Glomerular visceral epithelial cell (primary cell): ENCODE results near the gene DNAJC7.

Experiments
- DNase-seq: peaks from one replicate; pipeline ENCODE4 v3.0.0-alpha.2; 2016; ENCODE audit errors: extremely low spot score

The DNAJC7 gene

DNA sequence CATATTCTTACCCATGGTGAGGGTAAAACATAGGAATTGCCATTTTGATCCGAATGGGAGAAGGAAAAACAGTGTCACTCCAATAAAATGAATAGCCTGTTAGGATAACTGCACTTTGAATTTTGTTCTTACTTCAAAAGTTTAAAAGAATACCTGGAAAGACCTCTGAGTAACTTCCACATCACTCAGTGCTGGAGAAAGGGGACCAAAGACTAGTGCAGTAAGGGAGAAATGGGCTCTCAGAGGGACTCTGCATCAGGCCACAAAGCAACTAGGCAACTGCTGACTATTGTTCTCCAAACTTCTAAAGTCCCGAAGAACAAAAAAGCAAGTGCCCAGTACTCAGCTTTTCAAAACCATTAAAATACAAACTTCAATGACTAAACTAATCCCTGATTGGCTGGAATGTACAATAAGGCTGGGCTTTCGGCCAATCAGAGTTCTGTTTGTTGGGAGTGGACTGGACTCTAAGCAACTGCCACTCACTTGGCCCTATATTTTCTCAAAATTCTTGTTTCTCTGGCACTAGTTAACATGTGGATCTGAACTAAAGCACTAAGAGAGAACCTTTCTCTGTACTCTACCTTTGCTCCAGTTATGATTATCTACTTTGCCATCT lies 6.2 kb downstream of the DNAJC7 start:
- DNase-seq, result peak; percentile 27

- peak; percentile 25 for DNase-seq
Measured at GRCh38 chr17:42010266-42010680, 7.0 kb downstream of the DNAJC7 start.

GRCh38 chr17:42009170-42009569 lies 8.1 kb downstream of the DNAJC7 start:
- DNase-seq, result no peak

DNA sequence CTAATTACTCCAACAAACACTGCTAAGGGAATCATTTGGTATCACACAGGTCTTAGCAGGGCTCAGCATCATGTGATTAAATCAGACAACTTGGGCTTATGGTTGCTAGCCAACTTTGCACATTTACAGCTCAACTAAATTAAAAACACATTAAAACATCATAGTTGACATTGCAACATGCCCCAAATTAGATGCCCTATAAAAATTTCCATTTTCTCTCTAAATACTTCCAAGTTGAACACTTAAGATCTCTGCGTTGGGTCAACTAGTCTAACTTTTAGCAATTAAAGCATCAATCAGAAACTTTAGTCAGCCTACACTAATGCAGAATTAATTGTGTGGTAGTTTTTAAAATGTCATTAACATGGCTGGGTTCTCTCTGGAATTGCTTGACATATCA lies 12.1 kb downstream of the DNAJC7 start:
- no peak for DNase-seq

GRCh38 chr17:42002792-42003301 lies 14.4 kb downstream of the DNAJC7 start:
- no peak for DNase-seq

DNA sequence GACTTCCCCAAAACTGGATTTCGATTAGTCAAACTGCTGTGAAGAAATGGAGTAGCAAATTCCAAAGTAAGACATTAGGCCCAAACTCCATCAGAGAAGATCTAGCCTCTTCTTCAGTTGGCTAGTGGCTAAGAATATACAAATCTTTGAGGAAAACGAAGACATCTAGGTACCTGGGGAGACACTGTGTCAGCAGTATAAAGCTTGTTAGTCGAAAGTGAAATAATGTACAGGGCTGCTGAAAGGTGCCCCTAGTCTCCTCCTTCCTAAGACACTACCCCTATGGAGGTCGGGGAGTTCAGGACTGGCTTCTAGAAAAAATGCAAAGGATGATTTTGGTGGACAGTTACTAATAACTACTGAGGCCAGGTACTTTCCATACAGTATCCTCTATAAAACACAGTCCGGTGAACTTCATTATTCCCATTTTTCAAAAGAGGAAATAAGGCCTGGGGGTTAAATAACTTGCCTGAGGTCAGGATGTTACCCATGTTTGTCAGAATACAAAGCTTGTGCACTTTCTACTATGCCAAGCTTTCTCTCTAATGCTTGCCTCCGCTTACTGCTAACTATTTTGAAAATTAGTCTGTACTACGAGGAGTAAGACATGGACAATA lies 15.0 kb downstream of the DNAJC7 start:
- DNase-seq, result no peak

DNA sequence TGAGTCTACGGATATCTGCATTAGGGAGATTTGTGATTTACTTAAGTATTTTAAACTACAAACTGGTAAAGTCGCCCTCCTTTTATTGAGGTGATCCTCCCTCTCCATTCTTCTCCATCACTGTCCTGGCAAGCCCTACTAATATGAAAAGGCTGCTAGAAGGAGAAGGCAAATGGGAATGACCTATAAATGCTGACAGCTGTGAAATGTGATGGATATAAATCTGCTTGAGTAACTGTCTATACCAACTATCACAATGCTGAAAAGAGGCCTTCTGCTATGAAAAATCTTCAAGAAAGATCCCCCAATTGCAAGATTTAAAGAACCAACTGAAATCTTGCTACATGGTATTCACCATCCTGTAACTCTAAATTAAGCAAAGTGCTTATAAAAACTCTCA lies 15.5 kb downstream of the DNAJC7 start:
- no peak for DNase-seq

GRCh38 chr17:42000413-42001133 lies 16.7 kb downstream of the DNAJC7 start:
- no peak for DNase-seq

DNA sequence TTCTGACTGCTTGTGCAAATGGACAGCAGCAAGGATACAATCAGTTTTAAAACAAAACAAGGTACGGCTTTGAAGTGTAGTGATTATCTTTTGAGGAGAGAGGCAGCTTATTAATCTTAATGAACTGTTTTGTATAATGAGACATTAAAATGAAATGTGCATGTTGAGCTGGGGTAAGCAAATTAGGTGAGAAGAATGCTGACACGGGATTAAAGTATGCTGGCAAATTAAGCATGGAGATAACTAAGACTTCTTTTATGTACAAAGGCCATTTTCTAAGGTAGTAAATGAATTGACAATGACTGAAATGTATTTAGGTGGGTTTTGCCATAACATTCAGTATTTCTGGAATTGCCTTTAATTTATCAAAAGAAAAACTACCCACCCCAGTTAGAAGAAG lies 18.7 kb downstream of the DNAJC7 start:
- DNase-seq, result no peak

DNA sequence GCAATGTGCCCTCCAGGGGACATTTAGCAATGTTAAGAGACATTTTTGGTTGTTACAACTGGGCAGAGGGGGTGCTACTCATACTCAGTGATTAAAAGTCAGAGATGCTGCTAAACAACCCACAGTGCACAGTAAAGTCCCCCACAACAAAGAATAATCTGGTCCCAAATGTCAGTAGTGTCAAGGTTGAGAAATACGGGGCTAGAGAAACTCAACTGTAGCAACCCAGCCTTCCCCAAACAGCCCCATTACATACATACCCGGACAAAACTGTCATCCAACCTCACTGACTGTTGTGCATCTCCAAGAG lies 20.4 kb downstream of the DNAJC7 start:
- DNase-seq, result no peak

- DNase-seq, result no peak
Measured at GRCh38 chr17:41992576-41992975, 24.7 kb downstream of the DNAJC7 start.

GRCh38 chr17:41989702-41990419 lies 27.4 kb downstream of the DNAJC7 start:
- no peak for DNase-seq

GRCh38 chr17:41988418-41988817 lies 28.8 kb downstream of the DNAJC7 start:
- no peak for DNase-seq

- no peak for DNase-seq
Measured at GRCh38 chr17:41987642-41988041, 29.6 kb downstream of the DNAJC7 start.

DNA sequence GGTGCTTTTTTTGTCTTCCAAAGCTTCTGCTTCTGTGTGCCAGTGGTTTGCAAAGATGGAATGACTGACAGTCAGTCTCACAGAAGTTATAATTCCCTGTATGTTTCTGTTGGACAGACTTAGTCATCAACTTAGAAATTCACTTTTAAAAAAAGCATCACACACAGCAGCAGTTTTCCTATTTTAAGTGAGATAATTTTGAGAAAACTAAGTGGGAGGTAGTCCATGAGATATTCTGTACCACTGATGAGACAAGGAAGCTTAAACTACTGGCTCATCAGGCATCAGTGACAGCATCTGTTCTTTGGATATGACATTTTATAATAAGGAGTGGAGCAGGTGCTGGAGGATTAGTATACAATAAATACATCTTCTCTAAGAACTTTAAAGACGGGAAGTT lies 30.6 kb downstream of the DNAJC7 start:
- no peak for DNase-seq

DNA sequence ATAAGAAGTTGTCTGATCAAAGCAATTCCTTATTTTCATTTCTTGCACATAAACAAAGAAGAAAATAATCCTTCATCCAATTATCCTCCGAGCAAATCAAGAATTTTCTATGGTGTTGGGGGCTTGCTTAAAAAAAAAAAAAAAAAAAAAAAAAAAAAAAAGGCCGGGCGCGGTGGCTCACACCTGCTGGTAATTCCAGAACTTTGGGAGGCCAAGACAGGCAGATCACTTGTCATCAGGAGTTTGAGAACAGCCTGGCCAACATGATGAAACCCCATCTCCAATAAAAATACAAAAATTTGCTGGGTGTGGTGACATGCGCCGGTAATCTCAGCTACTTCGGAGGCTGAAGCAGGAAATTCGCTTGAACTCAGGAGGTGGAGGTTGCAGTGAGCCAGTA lies 31.3 kb downstream of the DNAJC7 start:
- DNase-seq, result no peak

DNA sequence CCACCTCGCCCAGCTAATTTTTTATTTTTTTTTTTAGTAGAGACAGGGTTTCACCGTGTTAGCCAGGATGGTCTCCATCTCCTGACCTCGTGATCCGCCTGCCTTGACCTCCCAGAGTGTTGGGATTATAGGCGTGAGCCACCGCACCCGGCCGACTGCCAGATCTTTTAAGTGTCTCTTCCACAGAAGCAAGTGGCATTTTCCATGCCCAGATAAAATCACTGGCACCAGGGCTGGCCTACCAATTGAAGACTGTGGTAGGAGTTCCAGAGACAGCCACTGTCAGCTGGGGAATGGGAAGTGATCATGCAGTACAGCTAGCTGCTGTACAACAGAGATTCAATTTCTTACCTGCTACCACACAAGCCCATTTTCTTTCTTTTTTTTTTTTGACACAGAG lies 32.8 kb downstream of the DNAJC7 start:
- no peak for DNase-seq

- peak; percentile 44 for DNase-seq
Measured at GRCh38 chr17:41982026-41982760, 35.0 kb downstream of the DNAJC7 start.

- no peak for DNase-seq
Measured at GRCh38 chr17:41977991-41978390, 39.2 kb downstream of the DNAJC7 start.

GRCh38 chr17:41976142-41976768 lies 41.0 kb downstream of the DNAJC7 start:
- no peak for DNase-seq
